ENCODE measurements around the gene ATP2A3.

Gene ATP2A3

DNA sequence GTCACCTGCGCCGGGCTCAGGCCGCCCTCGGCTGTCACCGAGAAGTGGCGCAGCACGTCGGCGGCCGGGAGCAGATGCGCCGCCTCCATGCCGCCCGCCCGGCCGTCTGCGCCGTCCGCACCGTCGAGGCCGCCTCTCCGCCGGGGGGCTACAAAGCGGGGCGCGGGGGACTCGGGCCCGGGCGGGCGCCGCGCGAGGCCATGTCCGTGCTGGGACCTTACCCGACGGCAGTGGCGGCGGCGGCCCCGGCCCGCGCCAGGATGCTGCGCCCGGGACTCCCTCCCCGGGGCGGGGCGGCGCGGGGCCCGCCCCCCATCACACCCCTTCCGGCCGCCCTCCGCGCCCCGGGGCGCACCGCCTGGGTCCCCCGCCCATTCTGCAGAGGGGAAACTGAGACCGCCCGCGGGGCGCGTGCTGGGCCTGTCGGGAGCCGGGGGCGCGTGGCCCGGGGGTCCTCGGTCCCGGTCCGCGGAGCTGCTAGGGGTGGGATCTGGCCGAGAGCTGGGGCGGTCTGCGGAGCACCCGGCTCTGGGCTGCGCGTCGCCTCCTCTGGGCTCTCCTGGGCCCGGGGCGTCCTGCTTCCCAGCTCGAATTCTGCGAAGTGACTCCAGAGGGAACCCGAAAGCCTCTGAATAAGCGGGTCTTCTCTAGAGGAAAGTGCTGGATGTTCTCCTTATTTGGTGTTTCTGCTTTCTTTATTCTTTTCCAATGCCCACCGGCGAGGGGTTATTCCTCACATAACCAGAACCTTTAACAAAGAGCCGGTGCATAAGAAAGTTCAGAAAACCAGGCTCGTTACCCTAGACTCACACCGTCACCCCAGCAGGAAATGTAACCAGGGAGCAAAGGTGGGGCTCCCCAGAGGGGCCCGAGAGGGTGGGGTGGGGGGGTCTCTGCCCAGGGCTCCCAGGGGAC, at the start of gene ATP2A3:
Gene ATP2A3, minus strand, starts transcription at position 235 of the 915 bp plus-strand sequence. Its CDS starts 146 bp downstream, at position 89.
- DNase-seq (ENCODE audit: low read depth in 2 of 2): no peak

DNA sequence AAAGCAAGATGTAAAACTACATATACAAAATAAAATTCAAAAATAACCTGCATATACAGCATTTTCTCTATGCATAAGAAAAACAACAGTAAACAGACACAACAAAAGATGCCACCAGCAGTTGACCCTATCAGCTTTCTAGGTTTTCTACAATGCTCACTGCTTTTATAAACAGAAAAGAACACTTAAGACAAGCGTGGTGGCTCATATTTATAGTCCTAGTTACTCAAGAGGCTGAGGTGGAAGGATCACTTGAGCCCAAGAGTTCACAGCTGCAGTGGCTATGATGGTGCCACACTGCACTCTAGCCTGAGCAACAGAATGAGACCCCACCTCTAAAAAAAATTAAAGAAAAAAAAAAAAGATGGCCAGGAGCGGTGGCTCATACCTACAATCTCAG, 46.5 kb upstream of the ATP2A3 start:
- DNase-seq (ENCODE audit: low read depth in 2 of 2): no peak

DNA sequence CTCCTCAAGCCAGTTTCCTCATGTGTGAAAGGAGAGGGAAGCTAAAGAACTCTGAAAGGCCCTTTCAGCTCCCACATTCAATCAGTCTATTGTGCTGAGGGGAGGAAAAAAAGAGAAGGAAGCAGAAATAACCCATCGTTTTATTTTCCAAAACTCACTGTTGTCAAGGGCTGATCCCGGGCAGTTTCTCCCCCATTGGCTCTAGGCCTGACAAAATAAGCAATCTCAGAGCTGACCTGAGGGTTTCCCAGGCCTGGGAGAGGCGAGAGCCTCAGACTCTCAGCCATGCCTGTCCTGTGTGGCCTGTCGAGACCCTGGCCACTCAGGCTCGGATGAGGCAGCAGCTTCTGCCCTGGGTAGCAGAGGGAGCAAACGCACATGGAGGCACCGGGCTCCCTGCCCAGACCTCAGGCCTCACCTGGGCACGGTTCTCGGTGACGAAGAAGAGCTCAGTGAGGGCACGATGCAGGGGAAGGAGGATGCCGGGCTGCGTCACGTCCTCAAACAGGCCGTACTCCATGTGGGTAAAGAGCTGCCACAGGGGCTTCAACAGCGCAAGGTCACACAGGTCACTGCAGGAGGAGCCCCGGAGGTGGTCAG, 45.0 kb upstream of the ATP2A3 start:
- no peak for DNase-seq (ENCODE audit: low read depth in 2 of 2)

DNA sequence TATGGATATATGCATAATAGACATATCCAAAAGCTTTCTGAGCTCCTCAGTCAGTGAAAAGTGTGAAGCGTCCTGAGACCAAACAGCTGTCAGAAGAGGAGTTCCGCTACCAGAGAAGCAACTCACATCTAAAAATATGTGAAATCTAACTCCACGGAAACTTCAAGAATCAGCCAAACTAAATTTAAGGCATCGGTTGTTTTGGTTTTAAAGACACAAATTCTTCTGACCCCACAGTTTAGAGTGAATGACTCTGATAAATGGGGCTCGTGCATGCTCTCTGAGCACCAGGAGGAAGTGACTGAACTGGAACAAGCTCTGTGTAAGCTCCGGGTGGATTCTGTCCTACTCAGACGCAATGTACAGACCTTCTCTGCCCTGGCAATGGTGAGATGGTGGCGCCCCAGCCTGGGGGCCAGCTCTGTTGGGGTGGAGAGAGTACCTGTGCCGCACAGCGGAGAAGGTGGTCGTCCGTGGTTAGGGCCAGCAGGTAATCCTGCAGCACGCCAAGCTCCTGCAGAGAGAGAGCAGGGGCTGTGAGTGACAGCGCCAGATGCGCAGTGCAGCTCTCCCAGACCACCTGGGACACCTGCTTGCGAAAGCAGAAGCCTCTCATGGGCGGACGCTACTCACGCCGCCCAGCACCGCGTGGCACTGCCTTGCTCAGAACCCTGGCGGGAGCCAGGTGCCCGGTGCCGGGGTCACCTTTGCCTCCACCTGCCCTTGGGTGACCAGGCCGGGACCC, 44.4 kb upstream of the ATP2A3 start:
- no peak for DNase-seq (ENCODE audit: low read depth in 2 of 2)

DNA sequence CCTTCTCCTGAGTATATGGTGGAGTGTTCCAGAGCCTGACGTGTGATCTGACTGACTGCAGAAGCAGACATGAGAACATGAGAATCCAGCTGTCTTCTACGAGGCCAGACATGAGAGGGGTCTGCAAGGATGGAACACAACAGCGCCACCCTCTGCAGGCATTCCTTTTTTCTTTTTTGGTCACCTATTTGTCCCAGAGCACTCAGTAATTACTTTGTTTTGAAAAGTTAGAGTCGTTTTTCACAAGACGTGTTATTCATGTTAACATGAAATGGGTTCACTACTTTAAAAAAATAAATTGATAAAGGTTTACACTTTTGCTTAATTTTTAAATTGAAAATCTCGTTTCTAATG, 43.8 kb upstream of the ATP2A3 start:
- DNase-seq (ENCODE audit: low read depth in 2 of 2): no peak

DNA sequence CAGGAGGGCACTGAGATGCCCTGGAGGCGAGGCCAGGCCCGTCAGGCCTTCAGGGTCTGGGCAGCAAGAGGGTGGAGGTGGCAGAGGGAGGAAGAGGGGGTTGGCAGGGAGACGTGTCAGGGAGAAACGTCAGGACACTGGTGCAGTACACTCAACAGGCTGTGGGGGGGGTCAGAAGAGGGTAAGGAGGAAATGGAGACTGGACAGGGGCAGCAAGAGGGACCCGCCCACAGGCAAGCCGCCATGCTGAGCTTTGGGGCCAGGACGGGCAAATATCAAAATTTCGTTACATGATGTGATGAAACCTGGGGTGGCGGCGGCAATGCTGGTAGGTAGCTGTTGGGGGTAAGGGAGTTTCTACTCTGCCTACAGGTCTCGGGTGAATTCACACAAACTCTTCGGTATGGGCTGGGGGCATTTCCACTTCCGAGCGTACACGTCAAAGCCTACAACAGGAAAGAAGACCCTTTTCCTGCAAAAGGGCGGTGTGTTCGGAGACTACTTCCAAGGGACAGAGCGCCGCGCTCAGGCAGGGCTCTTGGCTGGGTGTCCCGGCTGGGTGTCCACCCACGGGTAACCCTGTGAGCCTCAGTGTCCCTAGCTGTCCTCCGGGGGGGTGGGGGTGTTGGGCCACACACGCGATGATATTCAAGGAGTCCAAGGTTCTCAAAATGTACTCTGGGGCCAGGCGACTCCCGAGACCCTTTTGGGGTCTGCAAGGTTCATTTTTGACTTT, 43.3 kb upstream of the ATP2A3 start:
- no peak for DNase-seq (ENCODE audit: low read depth in 2 of 2)

DNA sequence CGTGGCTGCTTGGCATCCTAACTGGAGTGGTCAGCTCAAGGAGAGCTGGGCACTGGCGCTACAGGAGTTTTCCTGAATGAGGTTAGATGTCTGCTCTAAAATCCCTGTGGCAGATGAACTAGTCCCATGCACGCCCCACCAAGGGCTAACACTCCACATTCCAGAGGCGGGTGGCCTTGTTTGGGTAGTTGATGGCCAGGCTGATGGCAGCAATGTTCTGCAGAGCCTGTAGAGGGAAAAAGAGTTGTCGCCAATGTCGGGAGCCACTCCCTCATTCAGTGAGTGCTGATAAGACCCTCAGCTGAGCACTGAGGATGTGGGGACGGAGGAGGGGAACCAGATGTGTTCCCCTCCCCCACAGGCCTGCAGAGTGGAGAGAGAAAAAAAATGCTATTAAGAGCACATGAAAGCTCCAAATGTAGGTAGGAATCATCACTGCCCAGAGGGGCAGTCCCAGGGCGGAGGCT, 42.5 kb upstream of the ATP2A3 start:
- no peak for DNase-seq (ENCODE audit: low read depth in 2 of 2)

DNA sequence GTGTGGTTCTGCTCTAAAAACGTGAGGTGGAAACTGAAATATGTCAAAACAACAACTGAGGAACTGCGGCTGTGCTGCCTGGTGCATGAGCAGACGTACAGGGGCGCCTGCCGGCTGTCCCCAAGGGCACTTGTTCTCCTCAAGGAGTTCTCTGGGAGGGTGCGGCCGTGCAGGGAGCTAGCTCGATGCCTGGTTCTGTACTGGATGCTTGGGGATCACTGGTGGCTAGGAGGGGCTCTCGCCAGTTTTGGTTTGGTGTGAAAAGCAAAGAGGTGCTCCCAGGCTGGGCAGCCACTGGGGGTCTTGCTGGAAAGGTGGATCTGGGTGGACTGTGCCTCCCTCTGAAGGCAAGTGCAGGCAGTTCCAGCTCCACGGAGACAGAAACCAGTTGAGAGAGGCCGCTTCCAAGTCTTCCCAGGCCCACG, 41.9 kb upstream of the ATP2A3 start:
- DNase-seq (ENCODE audit: low read depth in 2 of 2): no peak

DNA sequence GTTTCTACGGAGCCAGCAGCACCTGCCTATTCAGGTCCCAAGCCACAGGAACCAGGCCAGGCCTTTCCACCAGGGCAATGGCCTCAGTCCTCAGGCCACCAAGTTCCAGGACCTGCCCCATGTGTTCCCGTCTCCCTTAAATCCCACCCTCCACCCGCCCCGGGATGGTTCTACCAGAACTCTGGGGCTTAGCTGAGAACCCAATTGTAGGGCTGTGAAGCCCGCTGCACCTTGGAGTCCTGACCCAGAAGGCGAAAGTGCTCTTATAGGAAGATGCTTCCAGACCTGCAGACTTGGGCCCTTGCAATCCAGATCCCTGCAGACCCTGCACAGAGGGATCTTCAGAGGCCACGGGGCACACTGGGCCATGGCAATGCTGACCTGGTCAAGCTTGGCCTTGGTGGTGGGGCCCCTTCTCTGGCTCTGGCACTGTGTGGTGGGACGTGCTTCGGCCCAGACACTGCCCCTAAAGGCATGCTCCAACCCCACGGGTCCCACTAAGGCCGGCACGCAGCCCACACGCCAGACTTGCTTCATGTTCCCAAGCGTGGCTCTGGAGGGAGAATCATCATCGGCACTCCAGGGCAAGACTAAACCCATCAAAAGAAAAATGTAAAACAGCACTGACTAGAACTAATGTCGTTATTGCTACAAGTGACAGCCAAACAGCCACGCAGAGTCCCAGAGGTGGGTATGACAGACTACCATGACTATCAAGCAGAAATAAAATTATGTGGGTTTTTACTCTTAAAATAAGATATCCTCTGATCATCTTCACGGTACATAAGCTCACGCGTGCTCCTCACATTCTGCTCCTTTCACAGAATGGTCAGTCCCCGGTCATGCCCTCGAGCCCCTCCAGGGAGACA, 41.3 kb upstream of the ATP2A3 start:
- DNase-seq (ENCODE audit: low read depth in 2 of 2): no peak

DNA sequence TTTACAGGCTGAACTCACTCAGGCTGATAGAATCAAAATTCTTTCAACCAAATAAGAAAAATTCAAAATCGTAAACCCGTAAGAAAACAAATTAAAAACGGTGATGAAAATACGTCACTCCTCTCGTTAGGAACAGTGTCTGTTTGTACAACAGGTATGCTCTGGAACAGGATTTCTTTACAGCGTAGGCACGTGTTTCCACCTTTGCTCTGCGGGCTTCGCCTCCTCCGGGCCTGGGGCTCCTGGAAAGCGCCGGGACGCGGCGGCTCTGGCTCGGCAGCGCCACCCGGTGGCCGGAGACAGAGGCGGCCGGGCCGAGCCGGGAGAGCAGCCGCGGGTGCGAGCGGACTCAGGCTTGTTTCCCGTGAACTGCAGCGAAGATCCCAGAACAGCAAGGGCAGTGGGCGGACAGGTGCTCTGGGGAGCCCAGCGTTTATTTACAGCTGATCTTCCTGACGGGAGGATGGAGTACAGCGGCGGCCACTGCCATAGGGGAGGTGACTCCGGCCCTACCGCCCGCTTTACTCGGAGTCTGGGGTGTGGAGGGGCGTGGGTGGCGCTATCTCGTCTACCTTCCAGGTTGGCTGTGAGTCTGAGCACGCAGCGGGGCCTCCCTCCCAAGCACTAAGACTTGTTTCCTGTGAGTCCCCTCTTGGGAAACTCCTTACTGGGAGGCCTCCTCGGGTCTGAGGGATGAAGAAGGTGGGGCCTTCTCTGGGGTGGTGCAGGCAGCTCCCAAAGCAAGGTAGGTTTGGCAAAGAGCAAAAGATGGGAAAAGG, 40.5 kb upstream of the ATP2A3 start:
- DNase-seq (ENCODE audit: low read depth in 2 of 2): peak in 1 of 2 experiments; percentile 5

DNA sequence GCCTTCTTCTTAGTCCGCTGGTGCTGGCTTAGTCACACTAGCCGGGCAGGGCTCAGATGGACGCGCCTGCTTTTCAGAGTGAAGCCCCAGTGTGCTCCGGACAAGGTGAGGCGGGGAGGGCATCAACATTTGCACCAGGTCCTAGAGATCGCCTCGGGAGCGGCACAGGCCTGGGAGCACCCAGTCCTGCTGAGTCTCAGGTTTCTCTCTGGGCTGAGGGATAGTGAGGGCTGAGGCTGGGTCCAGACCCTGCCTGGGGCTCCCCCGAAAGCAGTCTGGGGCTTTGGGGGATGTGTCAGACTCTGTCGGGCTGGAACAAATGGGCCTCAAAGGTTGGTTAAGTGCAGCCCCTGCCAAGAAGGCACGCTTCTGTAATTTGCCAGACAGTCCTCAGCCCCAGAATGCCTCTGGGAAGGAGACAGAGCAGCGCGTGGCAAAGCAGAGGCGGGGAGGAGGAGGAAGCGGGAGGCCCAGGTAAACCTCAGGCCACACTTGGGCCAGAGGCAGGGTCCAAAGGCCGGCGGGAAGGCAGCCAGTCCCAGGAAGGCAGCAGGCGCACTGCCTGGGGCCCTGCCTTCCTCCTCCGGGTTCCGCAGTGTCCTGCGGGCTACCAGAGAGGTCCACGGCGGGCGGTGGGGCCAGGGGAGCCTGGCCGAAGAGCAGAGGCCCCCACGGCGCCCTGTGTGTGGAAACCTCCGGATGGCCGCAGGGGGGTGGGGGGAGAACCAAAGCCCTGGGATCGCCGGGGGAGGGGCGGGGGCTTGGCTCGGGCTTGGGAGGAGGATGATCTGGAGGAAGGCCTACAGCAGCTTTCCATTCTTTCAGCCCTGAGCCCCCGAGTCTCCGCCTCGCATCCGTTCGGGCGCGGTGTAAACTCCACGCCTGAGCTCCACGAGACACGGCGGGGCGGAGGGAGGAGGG, 39.5 kb upstream of the ATP2A3 start:
- DNase-seq (ENCODE audit: low read depth in 2 of 2): no peak

DNA sequence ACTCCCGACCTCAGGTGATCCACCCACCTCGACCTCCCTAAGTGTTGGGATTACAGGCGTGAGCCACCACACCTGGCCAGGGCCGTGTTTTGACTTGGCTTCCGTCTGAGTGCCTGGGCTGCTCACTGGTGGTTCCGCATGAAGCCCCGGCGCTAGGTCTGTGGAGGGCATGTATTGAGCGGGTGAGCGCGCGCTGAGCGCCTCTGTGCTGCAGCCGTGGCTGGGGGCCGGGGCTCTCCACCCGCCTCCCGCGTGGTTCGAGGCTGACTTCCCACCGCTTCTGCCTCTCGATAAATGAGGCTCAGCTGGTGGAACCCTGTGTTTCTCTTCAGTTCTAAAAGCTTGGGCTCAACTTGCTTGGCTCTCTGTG, 38.9 kb upstream of the ATP2A3 start:
- no peak for DNase-seq (ENCODE audit: low read depth in 2 of 2)

DNA sequence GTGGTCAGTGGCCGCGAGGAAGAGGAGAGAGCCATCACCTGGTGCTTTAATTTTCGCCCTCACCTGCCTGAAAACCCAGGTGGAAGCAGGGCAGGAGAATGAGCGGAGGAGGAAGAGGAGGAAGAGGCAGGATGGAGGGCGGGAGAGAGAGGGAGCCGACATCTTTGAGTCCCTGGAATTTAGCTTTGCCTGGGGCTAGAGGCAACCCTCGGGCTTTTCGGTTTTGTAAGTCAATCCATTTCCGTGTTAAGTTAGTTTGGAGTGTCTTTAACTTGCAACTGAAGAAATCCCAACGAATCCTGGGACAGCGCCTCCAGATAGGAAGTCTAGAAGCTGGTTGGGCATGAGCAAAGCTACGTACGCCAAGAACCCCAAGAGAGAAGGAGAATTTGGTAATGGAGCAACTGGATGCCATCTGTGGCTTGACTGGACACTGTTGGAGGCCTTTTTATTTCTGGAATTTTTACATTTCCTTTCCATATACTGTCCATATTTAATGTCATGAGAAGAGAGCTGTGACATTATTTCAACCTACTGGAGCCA, 36.9 kb upstream of the ATP2A3 start:
- no peak for DNase-seq (ENCODE audit: low read depth in 2 of 2)

DNA sequence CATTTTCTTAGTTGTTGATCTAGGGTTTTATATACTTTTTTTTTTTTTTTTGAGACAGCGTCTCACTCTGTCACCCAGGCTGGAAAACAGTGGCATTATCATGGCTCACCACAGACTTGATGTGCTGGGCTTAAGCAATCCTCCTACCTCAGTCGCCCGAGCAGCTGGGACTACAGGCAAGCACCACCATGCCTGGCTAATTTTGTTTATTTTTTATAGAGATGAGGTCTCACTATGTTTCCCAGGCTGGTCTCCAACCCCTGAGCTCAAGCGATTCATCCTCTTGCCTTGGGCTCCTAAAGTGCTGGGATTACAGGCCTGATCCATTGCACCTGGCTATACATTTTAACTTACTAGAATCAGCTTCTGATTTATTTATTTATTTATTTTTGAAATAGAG, 34.2 kb upstream of the ATP2A3 start:
- DNase-seq (ENCODE audit: low read depth in 2 of 2): no peak

DNA sequence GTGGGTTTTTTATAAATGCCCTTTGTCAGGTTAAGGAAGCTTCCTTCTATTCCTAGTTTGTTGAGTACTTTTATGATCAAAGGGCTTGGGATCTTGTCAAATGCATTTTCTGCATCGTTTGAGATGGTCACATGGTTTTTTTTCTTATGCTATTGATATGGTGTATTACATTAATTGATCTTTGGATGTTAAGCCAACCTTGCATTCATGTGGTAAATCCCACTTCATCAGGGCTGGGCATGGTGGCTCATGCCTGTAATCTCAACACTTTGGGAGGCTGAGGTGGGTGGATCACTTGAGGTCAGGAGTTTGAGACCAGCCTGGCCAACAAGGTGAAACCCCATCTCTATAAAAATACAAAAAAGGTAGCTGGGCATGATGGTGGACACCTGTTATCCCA, 30.8 kb upstream of the ATP2A3 start:
- DNase-seq (ENCODE audit: low read depth in 2 of 2): no peak

DNA sequence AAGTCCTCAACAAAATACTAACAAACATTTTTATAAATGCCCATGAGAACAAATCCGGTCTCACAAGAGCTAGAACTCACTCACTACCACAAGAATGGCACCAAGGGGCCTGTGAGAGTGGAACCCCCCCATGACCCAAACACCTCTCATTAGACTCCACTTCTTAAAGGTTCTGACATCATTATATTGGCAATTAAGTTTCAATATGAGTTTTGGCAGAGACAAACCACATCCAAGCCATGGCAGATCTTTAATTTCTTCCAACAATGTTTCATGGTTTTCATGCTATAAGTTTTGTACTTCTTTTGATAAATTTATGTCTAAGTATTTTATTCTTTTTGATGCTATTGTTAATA, 30.0 kb upstream of the ATP2A3 start:
- DNase-seq (ENCODE audit: low read depth in 2 of 2): no peak

DNA sequence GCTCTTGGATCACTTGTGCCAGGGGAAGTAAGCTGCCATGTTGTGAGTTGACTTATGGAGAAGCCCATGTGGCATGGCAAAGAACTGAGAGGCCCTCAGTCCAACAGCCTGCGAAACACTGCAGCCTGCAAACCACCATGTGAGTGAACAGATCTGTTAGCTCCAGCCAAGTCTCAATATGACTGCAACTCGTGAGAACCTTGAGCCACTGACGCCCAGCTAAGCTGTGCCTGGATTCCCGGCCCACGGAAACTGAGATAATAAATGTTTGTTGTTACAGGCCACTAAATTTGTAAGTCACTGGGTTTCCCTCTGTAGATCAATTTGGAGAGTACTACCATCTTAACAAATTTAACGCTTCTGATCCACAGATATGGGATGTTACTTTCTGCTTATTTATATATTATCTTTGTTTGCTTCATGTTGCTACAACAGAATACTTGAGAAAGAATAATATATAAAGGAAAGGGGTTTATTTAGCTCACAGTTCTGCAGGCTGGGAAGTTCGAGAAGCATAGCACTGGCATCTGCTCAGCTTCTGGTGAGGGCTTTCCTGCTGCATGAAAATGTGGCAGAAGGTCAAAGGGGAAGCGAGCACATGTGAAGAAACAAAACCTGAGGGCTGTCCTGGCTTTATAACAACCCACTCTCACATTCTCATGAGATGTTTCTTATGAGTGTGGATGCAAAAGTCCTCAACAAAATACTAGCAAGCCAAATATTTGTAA, 29.4 kb upstream of the ATP2A3 start:
- DNase-seq (ENCODE audit: low read depth in 2 of 2): no peak

DNA sequence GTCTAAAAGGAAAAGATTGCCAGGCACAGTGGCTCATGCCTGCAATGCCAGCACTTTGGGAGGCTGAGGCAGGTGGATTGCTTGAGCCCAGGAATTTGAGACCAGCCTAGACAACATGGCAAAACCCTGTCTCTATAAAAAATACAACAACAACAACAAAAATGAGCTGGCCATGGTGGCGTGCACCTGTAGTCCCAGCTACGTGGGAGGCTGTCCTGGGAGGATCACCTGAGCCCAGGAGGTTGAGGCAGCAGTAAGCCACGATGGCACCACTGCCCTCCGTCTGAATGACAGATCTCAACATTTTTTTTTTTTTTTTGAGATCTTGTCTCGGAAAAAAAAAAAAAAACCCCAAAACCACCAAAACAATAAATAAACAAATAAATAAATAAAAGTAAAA, 28.1 kb upstream of the ATP2A3 start:
- DNase-seq (ENCODE audit: low read depth in 2 of 2): no peak
